RWPE2 (cell line): Measurements from ENCODE around the gene BEST2.

Experiments
- ATAC-seq: fragments of 200-7000 bp; cut with Tn5 transposase; 3 replicates; pipeline ENCODE4 v1.9.1; 2021; ENCODE audit warnings: low read depth
- DNase-seq: peaks from one replicate; pipeline ENCODE4 v3.0.0-alpha.2; 2020; ENCODE audit warnings: low spot score
- H3K27ac ChIP-seq: fragments of 450-650 bp; 2 replicates; pipeline ENCODE4 v1.5.1; 2017; ENCODE audit warnings: mild to moderate bottlenecking; ENCODE audit not compliant: poor library complexity, severe bottlenecking
- H3K27me3 ChIP-seq: fragments of 250-450 bp; sonication (Bioruptor Pico); 2 replicates; pipeline ENCODE4 v1.5.1; 2021; ENCODE audit warnings: mild to moderate bottlenecking, moderate library complexity; ENCODE audit not compliant: insufficient read depth, poor library complexity, severe bottlenecking
- H3K36me3 ChIP-seq: fragments of 250-450 bp; sonication (Bioruptor Pico); 2 replicates; pipeline ENCODE4 v1.5.1; 2020; ENCODE audit warnings: low read depth, mild to moderate bottlenecking, moderate library complexity
- H3K4me1 ChIP-seq: fragments of 250-450 bp; sonication (Bioruptor Pico); 2 replicates; pipeline ENCODE4 v1.5.1; 2021; ENCODE audit warnings: mild to moderate bottlenecking, moderate library complexity; ENCODE audit not compliant: insufficient read depth, poor library complexity, severe bottlenecking
- H3K4me3 ChIP-seq: fragments of 250-450 bp; sonication (Bioruptor Pico); 2 replicates; pipeline ENCODE4 v1.5.1; 2021; ENCODE audit warnings: mild to moderate bottlenecking, moderate library complexity; ENCODE audit not compliant: severe bottlenecking
- H3K9me3 ChIP-seq: fragments of 250-450 bp; sonication (Bioruptor Pico); 2 replicates; pipeline ENCODE4 v1.5.1; 2021; ENCODE audit warnings: mild to moderate bottlenecking, moderate library complexity; ENCODE audit not compliant: severe bottlenecking
- CTCF ChIP-seq: fragments of 450-650 bp; IDR thresholded peaks from one replicate; pipeline ENCODE4 v1.5.1; 2017; ENCODE audit warnings: mild to moderate bottlenecking, moderate library complexity; ENCODE audit not compliant: poor library complexity, severe bottlenecking

The BEST2 gene

GRCh38 chr19:12749938-12750521 lies 1.6 kb upstream of the BEST2 start:
- H3K36me3 ChIP-seq: peaks cover 19% of the 10 kb centered on the region
- DNase-seq: no peak
- no peaks in the 10 kb centered on the region for H3K9me3 ChIP-seq
- peak; percentile 56 for ATAC-seq
- peaks cover 15% of the 10 kb centered on the region for H3K4me1 ChIP-seq
- H3K27me3 ChIP-seq: no peaks in the 10 kb centered on the region
- no peak for TF ChIP-seq CTCF
- no peak overlapping the region for H3K4me3 ChIP-seq
- peak overlapping the region; percentile 9 for H3K27ac ChIP-seq

DNA sequence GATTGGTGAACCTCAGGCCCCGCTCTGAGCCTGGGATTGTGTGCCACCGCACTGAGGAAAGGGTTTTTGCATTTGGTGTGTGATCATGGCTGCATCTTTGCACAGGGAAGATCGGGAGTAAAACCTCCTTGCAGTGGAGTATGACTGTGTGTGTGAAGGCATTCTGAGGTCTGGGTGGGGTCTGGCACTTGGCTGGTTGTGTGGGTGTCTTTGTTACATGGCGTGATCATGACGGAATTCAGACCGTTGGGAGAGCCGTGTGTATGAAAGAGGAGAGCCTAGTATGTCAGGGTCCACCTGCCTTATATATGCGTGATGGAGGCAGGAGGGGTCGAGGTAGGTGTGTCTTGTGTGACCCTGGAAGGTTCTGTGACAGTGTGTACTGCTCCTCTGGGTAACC lies 740 bp upstream of the BEST2 start:
- H3K27me3 ChIP-seq: no peaks in the 10 kb centered on the region
- peak overlapping the region; percentile 9 for H3K27ac ChIP-seq
- no peak for DNase-seq
- peaks cover 13% of the 10 kb centered on the region for H3K36me3 ChIP-seq
- no peak overlapping the region for H3K4me3 ChIP-seq
- ATAC-seq: no peak
- no peak for TF ChIP-seq CTCF
- H3K4me1 ChIP-seq: peaks cover 15% of the 10 kb centered on the region
- no peaks in the 10 kb centered on the region for H3K9me3 ChIP-seq

GRCh38 chr19:12752056-12752781 lies 628 bp downstream of the BEST2 start:
- Histone ChIP-seq H3K9me3 (no peaks in the 10 kb centered on the region), H3K4me3 (no peak overlapping the region), H3K27me3 (no peaks in the 10 kb centered on the region), H3K27ac (no peak overlapping the region), H3K36me3 (peaks cover 5% of the 10 kb centered on the region; the same call in 1 of the 2 replicates), H3K4me1 (peaks cover 15% of the 10 kb centered on the region)
- no peak for TF ChIP-seq CTCF
- DNase-seq (no peak), ATAC-seq (no peak)

GRCh38 chr19:12754465-12755196 lies 3.0 kb downstream of the BEST2 start:
- Histone ChIP-seq H3K9me3 (no peaks in the 10 kb centered on the region), H3K27ac (no peak overlapping the region), H3K36me3 (no peaks in the 10 kb centered on the region), H3K4me3 (no peak overlapping the region), H3K4me1 (peaks cover 12% of the 10 kb centered on the region), H3K27me3 (no peaks in the 10 kb centered on the region)
- DNase-seq: no peak
- TF ChIP-seq CTCF: no peak
- ATAC-seq: no peak
